Measurements from ENCODE around the gene RBBP7.
A peak's percentile ranks its signal among the peaks of the same experiment; 100 is the strongest.
"Not testable (repeated sequence)": the region's sequence is repeated elsewhere in the genome, so short reads cannot be mapped to it uniquely, and the experiment has no call there.

RBBP7 gene

DNA sequence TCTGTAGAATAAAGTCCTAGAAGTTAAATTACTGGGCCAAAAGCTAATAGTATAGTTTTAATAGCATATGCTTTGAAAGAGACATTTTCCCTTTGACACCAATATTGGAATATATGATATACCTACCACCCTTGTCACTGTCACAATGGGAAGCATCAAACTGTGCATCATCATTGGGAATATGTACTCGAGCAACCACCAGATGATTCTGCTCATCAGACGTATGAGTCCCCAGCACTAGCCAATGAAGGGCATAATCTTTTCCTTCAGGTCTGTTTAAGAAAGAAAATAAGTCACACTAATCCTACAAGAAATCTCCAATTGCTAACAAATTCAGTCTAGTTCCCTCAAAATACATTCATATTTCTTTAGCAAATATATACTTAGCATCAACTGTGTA lies 7.3 kb downstream of the RBBP7 start:
- no peak for DNase-seq (ENCODE audit: low read depth)

DNA sequence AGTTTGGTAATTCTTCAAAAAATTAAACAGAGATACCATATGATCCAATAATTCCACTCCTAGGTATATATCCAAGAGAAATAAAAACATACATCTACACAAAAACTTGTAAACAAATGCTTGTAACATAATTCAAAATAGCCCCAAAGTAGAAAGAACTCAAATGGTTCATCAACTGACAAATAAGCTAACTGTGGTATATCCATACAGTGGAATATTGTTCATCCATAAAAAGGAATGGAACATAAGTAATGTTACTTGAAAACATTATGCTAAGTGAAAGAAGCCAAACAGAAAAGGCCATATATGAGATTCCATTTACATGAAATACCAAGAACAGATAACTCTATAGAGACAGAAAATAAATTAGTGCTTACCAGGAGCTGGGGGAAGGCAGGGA lies 13.4 kb downstream of the RBBP7 start:
- no peak for DNase-seq (ENCODE audit: low read depth)

GRCh38 chrX:16856076-16856404 lies 14.1 kb downstream of the RBBP7 start:
- not testable (repeated sequence) for DNase-seq (ENCODE audit: low read depth)

DNA sequence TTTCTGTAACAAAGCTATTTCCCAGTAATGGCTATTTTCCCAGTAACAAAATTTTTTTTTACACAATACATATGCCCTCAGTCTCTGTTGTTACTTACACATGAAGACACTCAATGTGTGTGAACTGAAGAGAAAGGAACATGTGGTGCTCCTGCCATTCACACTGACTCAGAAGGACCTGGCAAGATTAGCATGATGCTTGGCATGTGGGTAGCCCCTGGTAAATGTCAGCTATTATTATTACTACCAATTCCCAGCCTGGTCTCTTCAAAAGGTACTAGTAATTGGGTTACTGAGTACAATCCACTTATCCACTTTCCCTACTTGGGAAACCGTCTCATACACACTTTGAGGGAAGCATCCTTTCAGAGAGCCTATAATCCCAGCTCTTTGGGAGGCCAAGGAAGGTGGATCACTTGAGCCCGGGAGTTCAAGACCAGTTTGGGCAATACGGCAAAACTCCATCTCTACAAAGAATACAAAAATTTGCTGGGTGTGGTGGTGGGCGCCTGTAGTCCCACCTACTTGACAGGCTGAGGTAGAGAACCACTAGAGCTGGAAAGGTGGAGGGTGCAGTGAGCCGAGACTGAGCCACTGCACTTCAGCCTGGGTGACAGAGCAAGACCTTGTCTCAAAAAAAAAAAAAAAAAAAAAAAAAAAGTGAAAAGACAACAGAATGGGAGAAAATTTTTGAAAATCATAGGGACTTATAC lies 14.6 kb downstream of the RBBP7 start:
- DNase-seq (ENCODE audit: low read depth): no peak

GRCh38 chrX:16853537-16853936 lies 16.6 kb downstream of the RBBP7 start:
- DNase-seq (ENCODE audit: low read depth): no peak

GRCh38 chrX:16852617-16853179 lies 17.5 kb downstream of the RBBP7 start:
- no peak for DNase-seq (ENCODE audit: low read depth)

- no peak for DNase-seq (ENCODE audit: low read depth)
These were observed 18.3 kb downstream of the RBBP7 start for GRCh38 chrX:16851827-16852226.

DNA sequence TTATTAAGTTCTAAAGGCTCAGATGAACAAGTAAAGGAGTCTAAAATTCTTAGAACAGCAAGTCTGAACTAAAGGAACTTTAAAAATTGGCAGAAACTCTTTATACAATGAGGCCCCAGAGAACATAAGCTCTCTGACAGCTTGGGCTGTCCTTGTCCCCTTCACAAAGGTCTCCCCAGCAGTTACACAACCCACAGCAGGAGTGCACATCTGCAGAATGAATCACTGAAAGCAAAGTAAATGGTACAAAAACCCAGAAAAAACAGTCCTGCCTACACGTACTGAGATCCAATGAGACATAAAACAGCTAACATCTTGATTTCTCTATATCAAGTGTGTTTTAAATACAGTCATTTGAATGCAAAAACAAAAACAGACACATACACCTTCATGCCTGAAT lies 18.7 kb downstream of the RBBP7 start:
- no peak for DNase-seq (ENCODE audit: low read depth)

DNA sequence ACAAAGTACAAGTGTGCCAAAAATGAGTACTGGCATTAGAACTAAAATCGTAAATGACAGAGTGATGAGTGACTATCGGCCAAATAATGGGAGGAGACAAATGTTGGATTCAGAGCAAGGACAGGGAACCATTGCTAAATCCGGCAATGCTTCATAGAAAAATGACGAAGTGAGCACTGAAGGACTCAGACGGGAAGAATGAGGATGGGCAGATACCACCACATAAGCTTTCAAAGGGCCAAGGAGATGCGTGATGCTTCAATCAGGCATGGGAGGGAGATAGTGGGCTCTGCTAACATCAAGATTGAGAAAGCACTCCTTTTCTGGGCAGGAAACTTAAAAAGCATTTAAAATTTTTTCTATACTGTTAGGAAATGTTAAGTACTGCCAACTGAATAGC lies 21.6 kb downstream of the RBBP7 start:
- DNase-seq (ENCODE audit: low read depth): no peak

- no peak for DNase-seq (ENCODE audit: low read depth)
These were observed 24.5 kb downstream of the RBBP7 start for GRCh38 chrX:16845686-16846085.

GRCh38 chrX:16843208-16843909 lies 26.8 kb downstream of the RBBP7 start:
- no peak for DNase-seq (ENCODE audit: low read depth)

DNA sequence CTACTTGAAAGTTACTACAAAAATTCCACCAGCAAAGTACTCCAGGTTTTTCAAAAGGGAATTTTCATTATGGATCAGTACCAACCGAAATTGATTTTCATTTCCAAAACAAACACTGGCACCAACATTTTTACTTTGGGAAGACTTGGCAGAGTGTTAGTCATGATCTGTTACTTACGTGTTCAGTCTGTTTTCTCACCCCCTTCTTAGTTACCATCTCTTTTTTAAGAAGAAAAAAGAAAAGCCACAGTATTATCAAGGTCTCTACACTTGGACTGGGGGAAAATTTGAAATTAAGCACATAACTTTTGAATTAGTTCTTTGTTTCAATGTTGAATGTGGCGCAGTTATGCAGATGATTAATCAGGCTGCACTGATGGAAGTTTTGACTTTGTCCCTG lies 27.5 kb downstream of the RBBP7 start:
- DNase-seq (ENCODE audit: low read depth): no peak

DNA sequence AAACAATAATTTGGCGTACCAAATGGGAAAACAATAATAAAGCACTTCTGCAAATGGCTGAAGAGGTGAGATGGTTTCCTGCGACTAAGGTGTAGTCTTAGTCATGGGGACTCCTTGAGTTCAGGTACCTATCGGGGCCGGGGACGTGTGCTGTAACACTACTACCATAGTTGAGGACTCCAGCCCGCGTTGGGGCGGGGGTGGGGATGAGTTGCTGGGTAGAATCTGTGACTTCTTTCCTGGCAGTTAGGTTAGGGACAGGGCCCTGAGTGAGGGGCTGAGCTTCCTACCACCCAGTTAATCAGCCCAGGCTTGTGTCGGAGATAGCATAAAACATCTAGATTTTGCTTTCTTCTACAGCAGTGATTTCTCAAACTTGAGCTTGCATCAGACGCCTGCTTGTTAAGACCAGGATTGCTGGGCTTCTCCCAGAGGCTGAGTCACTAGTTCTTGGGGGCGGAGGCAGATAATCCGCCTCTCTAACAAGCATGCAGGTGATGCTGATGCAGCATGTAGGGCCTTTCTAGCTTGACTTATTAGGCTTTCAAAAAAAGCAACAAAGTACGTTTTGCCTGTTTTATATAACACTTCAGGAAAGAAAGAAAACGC lies 30.2 kb downstream of the RBBP7 start:
- no peak for DNase-seq (ENCODE audit: low read depth)

GRCh38 chrX:16839219-16839851 lies 30.8 kb downstream of the RBBP7 start:
- DNase-seq (ENCODE audit: low read depth): no peak

- peak; percentile 38 for DNase-seq (ENCODE audit: low read depth)
These were observed 31.7 kb downstream of the RBBP7 start for GRCh38 chrX:16838202-16839066.

DNA sequence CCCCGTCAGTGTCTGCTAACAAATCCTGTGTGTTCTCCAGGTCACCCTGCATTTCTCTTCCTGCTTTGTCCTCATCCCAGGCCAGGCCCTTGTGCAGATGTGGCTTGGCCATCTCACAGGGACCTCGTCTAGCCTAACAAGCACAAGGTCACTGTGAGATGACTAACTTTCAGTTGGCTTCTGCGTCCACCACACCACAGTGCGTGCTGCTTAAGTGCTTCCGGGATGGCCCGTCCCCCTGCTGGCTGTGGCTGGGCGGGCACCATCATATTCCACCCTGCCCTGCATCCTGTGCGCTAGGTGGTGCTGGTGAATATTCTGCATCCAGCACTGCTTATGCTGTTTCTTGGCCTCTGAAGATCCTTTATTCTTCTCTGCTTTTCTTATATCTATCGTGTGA lies 33.8 kb downstream of the RBBP7 start:
- DNase-seq (ENCODE audit: low read depth): no peak

- DNase-seq (ENCODE audit: low read depth): no peak
These were observed 35.4 kb downstream of the RBBP7 start for GRCh38 chrX:16834806-16835205.

- no peak for DNase-seq (ENCODE audit: low read depth)
These were observed 37.9 kb downstream of the RBBP7 start for GRCh38 chrX:16832301-16832700.

- DNase-seq (ENCODE audit: low read depth): no peak
These were observed 41.8 kb downstream of the RBBP7 start for GRCh38 chrX:16828124-16828908.

- no peak for DNase-seq (ENCODE audit: low read depth)
These were observed 42.9 kb downstream of the RBBP7 start for GRCh38 chrX:16827225-16827624.

DNA sequence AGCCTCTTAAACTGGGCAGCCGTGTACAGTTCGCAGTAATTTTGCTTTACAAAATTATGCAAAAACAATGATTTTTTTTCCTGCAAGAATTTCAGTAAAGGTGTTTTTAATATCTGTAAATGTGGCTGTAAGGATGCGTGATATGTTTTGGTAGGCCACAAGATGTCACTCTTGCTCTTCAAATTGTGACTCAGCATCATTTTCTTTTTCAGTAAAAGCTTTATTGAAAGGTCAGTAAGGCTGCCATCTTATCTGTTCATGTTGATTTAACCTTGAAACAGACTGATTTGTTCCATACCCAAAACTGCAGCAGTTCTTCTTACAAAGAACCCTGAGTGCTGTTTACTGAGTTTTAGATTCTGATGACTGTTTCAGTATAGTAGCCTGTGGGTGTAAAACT lies 44.0 kb downstream of the RBBP7 start:
- DNase-seq (ENCODE audit: low read depth): no peak

Data from HS-27A (cell line).